Erythroblast (primary cell): Measurements from ENCODE around the gene LIME1.

ENCODE experiments used
- GATA1 ChIP-seq: IDR thresholded peaks from 2 replicates; pipeline ENCODE4 v1.6.1; 2011; ENCODE audit warnings: low read depth, mild to moderate bottlenecking, control low read depth, low read length, moderate library complexity
- POLR2A ChIP-seq: IDR thresholded peaks from 2 replicates; pipeline ENCODE4 v1.6.1; 2011; ENCODE audit warnings: mild to moderate bottlenecking, low read length

DNA sequence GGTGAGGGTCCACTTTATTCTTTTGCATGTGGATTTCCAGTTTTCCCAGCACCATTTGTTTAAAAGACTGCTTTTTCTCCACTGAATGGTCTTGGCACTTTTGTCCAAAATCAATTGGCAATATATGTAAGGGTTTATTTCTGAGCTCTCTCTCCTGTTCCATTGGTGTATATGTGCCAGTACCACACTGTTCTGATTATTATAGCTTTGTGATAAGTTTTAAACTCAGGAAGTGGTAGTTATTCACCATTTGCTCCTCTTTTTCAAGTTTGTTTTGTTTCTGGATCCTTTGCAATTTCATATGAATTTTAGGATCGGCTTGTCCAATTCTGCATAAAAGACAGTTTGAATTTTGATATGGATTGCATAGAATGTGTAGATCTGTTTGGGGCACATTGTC lies 24.3 kb upstream of the LIME1 start:
- no peak for TF ChIP-seq POLR2A
- no peak for TF ChIP-seq GATA1
